Stimulated activated CD4-positive, alpha-beta T cell treated with anti-CD3 and anti-CD28 coated beads, Interleukin-15, amount 100 ng/mL, for 24 hours (primary cell): ENCODE measurements around the gene GET4.

ENCODE experiments used
- DNase-seq: peaks from one replicate; pipeline ENCODE4 v3.0.0-alpha.2; 2020

Gene GET4

GRCh38 chr7:917255-918117 is 41.1 kb downstream of the GET4 start:
- no peak for DNase-seq

- DNase-seq: no peak
These were observed 41.7 kb downstream of the GET4 start for GRCh38 chr7:918118-918425.

DNA sequence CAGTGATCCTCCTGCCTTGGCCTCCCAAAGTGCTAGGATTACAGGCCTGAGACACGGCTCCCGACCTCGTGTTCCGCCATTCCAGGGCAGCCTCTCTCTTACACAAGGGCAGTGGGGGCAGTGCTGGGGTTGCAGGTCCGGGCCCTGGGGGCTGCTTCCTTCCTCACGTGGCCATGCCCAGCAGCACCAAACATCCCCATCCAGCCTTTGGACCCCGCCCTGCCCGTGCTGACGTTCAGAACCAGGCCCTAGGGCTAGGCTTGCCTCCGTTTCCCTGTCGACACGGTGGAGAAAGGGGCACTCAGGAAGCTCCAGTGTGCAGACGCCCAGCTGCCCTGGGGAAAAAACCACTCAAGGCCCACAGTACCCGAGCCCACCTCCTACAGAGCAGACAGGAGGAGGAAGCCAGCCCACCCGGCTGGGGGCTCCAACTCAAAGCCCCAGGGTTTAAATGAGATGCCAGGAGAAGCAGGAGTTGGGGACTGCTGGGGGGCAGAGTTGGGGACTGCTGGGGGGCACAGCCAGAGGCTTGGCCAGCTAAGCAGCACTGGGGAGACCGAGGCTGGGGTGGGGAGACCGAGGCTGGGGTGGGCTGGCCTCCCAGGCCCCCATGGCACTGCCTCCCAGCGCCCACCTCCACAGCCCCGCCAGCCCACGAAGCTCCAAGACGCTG is 42.2 kb downstream of the GET4 start:
- peak; percentile 1 for DNase-seq

DNA sequence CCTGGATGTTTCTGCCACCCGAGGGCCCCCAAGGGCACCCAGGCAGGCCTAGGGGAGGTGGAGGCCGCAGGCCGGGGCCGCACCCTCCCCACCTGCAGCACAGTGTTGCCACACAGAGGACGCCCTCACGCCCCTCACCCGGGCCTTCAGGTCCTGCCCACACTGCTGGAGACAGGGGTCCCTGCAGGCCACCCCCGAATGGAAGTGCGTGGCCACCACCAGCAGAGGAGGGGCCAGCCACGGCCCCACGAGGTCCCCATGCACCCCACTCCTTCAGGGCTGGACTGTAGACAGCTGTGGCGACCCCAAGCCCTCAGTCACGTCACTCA is 42.7 kb downstream of the GET4 start:
- DNase-seq: no peak

DNA sequence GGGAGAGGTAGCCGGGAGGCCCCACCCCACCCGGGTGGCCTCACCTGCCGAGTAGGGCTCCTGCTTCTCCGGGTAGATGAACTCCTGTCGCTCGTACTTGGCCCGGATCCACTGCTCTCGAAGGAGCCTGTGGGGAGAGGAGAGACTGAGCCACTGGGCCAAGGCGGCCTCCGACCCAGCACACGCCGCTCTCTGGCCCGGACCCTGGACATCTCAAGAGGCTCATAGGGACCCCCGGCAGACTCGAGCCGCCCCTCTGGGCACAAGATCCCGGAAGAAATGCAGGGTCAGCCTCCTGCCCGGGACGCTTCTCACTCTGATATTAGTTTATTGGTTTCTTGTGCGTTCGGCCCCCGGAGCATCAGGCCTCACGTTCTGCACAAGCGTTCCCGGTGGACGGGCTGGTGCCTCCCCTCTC is 43.6 kb downstream of the GET4 start:
- DNase-seq: peak; percentile 3

- peak; percentile 69 for DNase-seq
These were observed 44.2 kb downstream of the GET4 start for GRCh38 chr7:920351-921070.

DNA sequence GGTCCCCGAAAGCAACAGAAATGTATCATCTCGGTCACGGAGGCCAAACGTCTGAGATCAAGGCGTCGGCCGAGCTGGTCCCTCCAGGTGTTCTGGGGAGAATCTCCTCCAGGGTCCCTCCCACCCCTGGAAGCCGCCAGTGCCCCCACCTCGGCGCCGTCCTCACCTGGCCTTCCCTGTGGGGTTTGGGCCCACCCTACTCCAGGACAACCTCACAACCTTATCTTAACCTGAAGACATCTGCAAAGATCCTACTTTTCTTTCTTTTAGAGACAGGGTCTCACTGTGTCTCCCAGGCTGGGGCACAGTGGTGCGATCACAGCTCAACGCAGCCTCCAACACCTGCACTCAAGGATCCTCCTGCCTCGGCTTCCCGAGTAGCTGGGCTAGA is 44.7 kb downstream of the GET4 start:
- no peak for DNase-seq

- peak; percentile 29 for DNase-seq
These were observed 45.4 kb downstream of the GET4 start for GRCh38 chr7:921581-922333.

DNA sequence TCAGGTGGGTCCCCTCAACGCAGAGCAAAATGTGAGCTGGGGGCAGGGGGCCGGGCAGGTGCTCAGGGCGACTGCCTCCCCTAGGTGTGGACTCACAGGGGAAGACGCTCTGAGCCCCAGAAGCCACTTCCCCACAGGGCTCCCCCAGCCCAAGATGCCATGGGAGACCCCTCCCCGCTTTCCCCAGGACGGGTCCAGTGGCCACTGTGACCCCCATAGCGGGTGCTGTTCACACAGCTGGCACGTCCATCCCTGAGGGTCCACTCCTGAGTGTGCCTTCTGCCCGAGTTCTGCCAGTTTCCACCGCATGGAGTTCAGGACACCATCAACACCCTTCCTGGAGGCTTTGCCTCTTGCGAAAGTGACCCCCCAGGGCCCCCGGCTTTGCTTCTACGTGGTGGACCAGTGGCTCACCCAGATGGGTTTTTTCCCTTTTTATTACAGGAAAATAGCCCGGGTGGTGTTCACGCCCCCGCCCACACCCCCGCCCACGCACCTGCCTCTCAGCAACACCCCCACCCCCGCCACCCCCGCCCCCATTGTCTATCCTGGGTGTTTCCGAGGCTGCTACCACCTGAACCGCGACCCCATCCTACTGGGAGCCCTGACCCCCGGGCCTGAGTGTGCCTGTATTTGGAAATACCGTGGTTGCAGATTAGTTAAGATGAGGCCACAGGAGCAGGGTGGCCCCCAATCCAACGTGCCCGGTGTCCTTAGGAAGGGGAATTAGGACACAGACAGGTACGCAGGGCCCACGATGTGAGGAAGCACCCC is 46.2 kb downstream of the GET4 start:
- peak; percentile 64 for DNase-seq

DNA sequence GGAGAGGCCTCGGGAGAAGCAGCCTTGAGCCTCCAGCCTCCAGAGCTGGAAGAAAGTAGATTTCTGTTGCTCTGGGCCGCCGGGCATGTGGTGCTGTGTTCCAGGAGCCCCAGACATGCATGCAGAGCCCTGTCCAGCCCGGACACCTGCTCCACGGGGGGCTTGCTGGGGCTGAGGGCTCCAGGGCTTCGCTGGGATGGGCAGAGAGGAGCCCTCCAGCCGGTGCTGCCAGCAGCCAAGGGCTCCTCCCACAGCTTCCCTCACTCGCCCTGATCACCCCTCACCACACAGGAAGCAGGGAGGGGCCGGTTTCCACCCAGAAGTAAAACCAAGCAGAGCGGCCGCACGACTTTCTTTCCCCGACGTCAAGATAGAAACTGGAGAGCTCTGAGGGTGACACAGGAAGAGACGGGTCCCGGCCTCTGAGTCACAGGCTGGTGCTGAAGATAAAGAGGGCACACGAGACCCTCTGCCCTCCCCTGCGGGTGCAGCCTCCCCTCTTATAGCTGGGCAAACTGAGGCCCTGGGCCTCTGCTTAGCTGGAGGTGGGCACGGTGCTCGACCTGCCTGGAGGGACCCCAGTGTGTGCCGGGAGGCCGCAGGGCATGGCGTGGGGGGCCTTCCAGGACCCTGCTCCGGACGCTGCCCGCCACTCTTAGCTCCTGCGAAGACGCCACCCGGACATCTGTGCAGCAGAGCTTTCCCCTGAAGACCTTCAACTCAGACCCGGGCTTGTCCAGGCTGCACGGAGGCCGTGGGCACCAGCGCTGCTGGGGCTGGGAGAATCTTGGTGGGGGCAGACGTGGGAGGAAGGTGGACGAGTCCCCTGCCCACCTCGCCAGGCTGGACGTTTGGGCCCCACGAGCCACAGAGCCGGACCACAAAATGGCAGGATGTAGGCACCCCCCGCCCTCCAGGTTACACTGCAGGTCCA is 47.0 kb downstream of the GET4 start:
- DNase-seq: peak; percentile 96

- peak; percentile 3 for DNase-seq
These were observed 47.7 kb downstream of the GET4 start for GRCh38 chr7:924042-924441.

DNA sequence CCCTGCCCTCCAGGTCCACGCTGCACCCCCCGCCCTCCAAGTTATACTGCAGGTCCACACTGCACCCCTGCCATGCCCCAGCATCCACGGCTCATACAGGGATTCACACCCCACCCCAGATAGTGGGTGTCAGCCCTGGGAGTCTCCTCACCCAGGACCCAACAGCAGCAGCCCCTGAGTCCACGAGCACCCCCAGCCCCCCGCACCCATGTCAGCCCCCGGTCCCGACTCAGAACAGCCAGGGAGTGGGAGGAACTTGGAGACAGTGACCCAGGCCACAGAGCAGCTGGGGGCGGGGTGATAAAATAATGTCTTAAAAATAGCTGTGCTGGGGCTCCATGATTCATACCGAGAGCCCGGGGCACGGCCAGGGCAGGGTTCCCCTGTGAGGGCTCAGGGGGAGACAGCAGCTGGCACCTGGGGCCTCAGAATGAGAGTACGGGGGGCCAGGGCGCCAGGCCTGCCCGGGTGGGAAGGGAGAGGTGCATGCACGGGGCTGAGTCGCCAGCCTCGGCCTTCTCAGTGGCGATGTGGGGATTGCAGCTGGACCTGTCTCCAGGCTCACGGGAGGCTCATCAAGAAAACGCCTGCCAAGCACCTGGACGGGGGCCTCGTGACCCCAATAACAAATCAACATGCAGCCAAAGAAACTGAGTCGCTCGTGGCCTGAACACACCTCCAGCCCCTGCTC is 48.3 kb downstream of the GET4 start:
- DNase-seq: peak; percentile 83

DNA sequence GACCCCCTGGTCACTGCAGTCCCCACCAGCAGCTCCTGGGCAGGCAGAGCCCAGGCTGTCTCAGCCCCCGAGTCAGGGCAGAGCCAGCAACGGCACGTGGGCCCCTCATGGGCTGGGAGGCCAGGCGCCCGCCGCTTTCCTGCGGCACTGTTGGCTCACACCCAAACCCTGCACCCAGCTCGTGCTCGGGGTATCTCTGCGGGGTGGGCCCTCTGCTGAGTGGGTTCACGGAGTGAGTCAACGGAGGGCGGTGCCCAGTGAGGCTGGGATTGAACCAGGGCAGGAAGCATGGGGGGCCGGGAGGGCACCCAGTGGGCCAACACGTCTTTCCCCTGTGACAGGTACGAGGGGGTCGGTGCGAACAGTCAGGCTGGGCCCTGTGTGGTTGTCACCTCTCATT is 49.2 kb downstream of the GET4 start:
- peak; percentile 37 for DNase-seq

DNA sequence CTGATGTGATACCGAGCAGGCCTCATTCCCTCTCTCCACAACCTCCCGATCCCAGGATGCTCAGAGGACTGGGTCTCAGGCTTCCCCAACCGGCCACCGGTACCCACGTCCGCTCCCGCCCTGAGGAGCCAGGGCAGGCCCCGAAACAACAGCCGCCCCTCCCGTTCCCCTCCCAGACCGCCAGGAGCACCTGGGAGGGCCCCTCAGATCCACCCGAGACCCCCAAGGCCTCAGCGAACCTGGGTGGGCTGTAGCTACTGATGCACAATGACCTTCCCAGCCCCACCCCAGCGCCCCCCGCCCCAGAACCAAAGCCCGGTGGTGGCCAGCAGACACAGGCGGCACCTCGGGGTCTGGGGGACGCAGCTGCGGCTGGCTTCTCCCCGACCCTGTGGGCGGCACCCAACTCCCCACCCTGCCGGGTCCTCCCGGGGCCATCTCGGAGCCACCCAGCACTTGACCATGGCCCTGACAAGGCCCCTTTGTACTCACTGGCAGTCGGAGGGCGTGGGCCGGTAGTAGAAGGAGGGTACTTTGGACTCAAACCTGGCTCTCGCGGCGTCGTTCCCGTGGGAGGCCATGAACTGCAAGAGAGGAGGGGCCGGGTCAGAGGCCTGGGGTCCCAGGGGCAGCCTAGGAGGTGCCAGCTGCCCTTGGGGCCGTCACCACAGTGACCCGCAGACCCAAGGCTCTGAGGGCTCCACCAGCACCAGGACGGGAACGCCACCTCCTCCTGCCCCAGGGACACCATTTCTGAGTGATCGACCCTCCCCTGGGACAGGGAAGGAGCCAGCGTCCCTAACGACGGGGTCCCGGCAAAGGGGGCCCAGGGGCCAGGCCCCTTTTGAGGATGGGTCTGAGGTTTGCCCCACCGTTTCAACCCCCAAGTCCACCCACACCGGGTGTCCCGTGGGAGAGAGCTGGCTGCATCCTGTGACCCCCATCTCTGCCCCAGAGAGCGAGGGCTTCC is 50.0 kb downstream of the GET4 start:
- DNase-seq: peak; percentile 3

- DNase-seq: peak; percentile 1
These were observed 50.8 kb downstream of the GET4 start for GRCh38 chr7:927031-927671.

DNA sequence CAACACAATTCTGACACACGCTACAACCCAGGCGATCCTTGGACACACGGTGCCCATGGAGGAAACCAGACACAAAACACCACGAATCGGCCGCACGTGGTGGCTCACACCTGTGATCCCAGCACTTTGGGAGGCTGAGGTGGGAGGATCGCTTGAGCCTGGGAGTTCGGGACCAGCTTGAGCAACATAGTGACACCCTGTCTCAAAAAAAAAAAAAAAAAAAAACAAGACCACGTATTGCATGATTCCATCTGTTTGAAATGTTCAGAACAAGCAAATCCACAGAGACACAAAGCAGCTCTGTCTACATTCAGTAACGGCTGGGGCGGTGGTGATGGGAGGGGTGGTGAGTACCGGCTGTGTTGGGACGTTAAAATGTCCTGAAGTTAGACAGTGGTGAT is 53.0 kb downstream of the GET4 start:
- peak; percentile 2 for DNase-seq

DNA sequence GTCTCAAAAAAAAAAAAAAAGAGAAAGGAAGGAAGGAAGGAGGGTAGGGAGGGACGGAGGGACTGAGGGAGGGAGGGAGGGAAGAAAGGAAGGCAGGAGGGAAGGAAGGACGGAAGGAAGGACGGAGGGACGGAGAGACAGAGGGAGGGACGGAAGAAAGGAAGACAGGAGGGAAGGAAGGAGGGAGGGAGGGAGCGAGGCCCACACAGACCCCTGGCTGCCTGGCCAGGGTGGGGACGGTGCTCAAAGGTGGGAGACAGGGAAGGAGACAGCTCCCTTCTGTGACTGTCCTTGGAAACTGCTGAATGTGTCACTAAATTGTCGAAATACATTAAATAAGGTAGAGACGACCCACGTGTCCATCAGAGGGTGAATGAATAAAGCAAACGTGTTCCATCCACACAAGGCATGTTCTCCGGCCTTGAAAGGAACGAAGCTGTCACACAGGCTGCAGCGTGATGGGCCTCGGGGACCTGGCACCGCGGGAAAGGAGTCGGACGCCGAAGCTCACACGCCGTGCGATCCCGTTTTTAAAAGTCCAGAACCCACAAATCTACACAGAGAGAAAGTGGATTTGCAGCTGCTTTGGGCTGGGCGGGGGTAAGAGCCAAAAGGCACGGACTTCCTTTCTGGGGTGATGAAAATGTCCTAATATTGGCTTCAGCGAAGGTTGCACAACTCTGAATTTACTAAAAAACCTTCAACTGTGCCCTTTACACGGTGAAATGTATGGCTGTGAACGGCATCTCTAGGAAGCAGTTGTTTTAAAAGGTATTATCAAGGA is 54.8 kb downstream of the GET4 start:
- no peak for DNase-seq
